ENCODE results near the gene TBC1D17.

TBC1D17 gene

DNA sequence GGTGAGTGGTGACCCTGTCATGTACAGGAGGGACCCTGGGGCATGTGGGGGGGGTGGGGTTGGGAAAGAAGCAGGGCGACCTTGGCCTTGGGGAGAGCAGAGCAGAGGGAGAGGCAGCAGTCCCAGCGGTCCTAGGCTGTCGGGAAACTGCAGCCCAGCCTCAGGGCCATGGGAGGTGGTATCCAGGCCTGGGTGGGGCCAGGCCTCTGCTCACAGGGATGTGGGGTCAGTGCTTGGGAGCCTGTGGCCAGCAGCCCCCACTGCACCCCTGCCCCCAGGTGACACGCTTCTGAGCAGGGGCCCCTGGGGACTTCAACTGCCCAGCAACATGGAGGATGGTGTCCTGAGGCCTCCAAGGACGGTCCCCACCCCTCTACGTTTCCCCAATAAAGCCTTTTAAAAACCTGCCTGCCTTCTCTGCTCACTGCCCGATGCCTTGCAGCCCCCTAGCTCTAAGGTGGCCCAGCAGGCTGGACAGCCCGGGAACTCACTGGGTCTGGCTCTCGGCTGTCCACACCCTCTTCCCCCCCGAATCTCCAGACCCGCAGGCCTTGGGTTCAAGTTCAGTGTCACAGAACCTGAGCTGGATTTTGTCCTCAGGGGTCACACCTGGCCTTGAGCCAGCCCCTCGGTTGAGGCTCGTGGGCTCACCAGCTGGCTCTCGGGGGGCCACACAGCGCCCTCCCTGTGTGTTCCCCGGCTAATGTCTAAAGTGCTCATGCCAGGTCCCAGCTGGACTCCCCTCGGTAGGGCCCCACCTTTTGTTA is 17.0 kb upstream of the TBC1D17 start:
- H3K4me3 ChIP-seq (ENCODE audit: low read depth, low read length): no peak overlapping the region

- H3K4me3 ChIP-seq (ENCODE audit: low read depth, low read length): no peak overlapping the region
These were observed 16.4 kb upstream of the TBC1D17 start for GRCh38 chr19:49861107-49861506.

GRCh38 chr19:49861541-49862378 is 15.7 kb upstream of the TBC1D17 start:
- no peak overlapping the region for H3K4me3 ChIP-seq (ENCODE audit: low read depth, low read length)

DNA sequence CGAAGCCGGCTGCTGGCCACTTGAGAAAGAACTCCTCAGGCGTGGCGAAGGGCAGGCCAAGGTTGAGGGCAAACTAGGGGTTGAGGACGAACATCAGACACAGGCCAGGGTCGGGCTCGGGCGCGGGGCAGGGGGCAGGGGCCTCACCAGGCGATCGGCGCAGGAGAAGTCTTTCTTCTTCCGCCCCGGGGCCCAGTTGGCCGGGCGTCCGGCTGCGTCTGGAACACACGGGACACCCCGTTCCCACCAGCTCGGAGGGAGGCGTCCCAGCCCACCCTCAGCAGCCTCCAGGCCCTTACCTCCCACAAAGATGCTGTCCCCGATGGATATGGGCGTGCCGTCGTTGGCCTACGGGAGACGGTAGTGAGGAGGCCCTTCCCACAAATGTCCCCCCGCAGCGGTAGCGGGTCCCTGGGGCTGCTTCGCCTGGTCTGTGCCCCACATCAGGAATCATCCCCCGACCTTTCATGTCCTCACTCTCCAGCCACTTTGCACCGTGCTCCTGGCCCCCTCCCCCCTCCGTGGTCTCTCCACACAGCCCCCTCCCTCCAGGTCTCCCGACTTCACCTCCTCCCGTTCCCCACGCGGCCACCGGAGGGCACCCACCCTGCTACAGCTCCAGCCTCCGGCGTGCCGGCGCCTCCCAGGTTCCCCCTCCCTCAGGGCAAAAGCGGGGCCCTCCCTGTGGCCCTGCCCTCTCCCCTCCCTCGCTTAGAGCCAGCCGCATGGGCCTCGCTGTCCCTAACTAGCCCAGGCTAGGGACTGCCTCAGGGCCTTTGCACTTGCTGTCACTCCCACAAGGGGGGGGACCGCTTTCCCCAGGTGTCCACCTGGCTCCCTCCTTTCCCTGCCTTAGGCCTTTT is 14.9 kb upstream of the TBC1D17 start:
- no peak overlapping the region for H3K4me3 ChIP-seq (ENCODE audit: low read depth, low read length)

- H3K4me3 ChIP-seq (ENCODE audit: low read depth, low read length): no peak overlapping the region
These were observed 14.1 kb upstream of the TBC1D17 start for GRCh38 chr19:49863254-49863934.

- no peak overlapping the region for H3K4me3 ChIP-seq (ENCODE audit: low read depth, low read length)
These were observed 13.6 kb upstream of the TBC1D17 start for GRCh38 chr19:49863935-49864320.

GRCh38 chr19:49864890-49865289 is 12.6 kb upstream of the TBC1D17 start:
- no peak overlapping the region for H3K4me3 ChIP-seq (ENCODE audit: low read depth, low read length)

GRCh38 chr19:49866933-49867782 is 10.3 kb upstream of the TBC1D17 start, which contains the start of gene PNKP:
TSS of gene PNKP (minus strand) at chr19:49867576. CDS start at chr19:49867204, 372 bp downstream.
- peak within 1 kb of the TSS; percentile 94 for H3K4me3 ChIP-seq (ENCODE audit: low read depth, low read length)

DNA sequence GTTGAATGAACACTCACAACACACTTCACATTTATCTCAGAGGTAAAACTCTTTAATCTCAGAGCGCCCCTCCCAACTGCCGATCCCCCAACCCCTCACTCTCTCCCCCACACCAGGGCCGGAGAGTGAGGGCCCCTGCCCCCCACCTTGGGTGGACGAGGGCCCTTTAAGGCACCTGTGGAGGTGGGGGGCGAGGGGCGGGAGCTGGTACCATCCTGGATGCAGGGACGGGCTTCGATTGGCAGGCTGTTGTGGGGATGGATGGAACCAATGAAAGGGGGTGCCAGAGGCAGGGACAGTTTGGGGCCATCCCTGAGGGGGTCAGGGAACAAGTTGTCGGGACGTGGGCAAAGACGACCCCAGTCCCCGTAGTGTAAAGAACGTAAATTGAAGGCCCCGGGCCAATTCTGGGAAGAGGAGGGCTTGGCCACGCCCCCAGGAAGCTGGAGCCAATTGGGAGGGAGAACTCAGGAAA is 8.5 kb upstream of the TBC1D17 start:
- H3K4me3 ChIP-seq (ENCODE audit: low read depth, low read length): no peak overlapping the region

DNA sequence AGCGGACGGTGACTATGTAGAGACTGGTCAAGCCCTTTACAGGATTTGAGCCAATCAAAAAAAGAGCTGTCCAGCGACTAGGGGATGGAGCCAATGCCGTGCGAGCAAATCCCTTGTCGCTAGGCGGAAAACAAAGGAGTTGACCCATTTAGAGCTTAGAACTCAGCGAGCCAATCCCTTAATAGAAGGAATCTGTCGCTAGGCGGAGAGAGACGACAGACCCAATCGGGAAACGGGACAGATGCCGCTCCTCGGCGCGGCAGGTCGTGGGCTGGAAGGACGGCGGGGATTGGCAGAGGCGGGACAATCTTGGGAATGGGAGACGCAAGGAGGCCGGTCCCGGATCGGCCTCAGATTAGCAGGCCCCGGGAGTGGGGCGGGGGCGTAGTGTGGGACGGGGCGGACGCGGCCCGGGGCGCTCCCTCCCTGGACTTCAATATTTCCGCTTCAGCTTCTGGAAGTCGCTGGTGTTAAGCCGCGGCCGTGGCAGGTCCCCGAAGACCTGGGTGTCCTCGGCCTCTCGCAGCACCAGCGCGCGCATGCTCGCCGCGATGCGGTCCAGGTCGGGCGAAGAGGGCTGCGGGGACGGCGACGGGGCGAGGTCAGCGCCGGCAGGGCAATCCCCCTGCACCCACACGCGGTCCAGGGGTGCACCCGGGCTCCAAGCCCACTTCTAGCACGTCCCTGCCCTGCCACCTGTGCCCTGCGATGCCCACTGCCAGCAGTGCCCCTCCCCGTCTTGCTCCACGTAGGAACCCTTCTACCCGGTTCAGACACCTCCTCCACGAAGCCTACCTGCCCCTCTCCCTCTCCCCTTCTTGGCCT is 7.8 kb upstream of the TBC1D17 start:
- peak overlapping the region; percentile 54 for H3K4me3 ChIP-seq (ENCODE audit: low read depth, low read length)

DNA sequence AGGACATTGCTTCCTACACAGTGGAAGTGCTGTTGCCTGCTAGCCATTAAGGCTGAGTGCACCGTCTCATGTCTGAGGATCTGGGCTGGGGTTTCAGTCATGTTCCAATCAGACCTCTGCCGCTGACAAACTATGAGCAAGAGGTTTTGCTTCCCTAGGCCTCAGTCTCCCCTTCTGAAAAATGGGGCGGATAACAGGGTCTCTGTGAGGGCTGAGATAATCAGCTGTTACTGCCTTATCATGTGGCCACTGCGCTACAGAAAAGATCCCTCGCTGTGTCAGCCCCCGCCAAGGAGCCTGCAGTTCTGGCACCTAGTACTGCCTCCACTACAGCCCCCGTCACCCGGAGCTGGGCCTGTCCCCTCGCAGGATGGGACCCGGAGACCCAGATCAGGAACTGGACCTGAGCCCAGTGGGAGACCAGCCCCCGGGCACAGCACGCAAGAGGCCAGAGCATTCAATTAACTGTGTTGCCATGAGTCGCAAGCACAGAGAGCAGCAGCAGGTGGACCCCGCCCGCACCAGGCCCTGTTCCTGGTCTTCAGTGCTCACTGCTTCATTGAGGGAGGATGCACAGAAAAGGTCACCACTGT is 7.1 kb upstream of the TBC1D17 start:
- H3K4me3 ChIP-seq (ENCODE audit: low read depth, low read length): peak overlapping the region; percentile 54

GRCh38 chr19:49871349-49871985 is 6.0 kb upstream of the TBC1D17 start:
- H3K4me3 ChIP-seq (ENCODE audit: low read depth, low read length): no peak overlapping the region

DNA sequence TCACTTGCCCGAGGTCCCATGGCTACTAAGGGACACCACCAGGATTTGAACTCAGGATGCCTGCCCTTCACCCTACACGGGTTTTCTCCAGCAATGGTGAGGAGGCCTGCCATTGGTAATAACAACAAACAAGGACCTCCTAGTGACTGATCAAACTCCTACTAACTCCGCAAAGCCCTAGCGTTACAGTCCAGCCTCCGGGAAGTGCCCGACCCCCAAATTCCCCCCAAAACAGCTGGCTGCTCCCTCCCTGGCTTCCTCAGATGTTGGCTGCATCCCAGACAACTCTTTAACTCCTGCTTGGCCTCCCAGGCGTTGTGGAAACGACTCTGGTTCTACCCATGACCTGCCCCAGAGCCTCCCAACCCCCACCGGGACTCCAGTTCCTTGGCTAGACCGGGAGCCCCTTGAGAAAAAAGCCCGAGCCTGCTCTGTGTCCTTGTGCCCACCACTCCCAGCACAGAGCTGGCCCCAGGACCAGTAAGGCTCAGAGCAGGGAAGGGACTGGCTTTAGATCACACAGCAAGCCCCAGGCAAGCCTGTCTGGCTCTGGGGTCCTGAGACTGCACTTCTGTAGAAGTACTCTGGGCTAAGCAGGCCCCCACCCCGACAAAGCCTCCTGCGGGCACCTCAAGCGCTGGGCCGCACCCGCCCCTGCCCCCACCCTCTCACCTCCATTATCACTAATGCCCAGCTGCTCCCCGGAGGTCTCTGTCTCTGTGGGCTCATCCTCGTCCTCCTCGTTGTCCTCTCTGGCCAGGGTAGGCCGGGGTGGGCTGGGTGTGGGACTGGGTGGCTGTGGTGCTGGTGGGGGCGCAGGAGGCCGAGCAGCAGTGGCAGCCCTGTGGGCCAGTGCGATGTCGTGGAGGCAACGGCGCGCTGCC is 5.0 kb upstream of the TBC1D17 start:
- no peak overlapping the region for H3K4me3 ChIP-seq (ENCODE audit: low read depth, low read length)

GRCh38 chr19:49873129-49873521 is 4.4 kb upstream of the TBC1D17 start:
- H3K4me3 ChIP-seq (ENCODE audit: low read depth, low read length): no peak overlapping the region

DNA sequence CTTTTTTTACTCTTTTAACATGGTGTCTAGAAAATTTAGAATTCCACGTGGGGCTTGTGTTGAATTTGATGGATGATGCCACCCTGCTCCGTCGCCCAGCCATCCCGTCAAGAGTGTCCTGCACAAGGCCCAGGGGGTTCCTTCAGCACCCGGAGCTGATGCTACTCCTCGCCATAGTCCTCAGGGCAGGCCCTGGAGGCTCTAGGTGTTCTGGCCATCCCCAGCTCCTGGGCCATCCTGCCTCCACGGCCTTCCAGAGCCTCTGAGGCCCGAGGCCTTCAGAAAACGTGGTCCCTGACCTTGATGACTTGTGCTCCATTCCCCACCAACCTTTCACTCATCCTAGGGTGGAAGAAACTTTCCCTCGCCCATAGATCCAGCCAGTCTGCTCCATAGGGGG is 3.7 kb upstream of the TBC1D17 start:
- no peak overlapping the region for H3K4me3 ChIP-seq (ENCODE audit: low read depth, low read length)

DNA sequence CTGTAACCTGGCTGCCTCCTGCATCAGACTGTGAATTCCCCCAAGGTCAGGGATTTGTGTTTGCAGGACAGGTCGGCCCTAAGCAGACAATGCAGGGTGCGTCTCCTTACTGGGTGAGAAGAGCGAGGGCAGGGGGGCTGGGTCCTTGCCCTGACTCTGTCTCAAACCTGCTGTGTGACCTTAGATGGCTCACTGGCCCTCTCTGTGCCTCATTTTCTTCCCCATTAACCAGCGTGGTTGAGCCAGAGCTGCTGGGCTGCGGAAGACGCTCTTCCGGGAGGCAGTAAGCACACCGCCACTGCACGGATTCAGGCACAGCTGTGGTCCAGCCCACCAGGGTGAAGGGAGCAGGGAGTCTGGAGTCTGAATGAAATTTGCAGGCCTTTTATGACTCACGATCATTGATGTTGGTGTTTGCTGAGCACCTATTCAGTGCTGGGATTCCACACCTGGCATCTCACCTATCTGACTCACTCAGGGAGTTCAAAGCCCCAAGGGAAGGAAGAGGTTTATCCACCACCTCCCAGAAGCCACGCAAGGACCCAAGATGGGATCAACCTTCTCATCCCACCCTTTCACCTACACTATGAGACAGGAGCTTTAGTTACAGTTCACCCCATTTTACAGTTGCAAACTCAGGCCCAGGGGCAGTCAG is 2.9 kb upstream of the TBC1D17 start:
- H3K4me3 ChIP-seq (ENCODE audit: low read depth, low read length): no peak overlapping the region
